Measurements from ENCODE around the gene ABCB6.
A peak's percentile ranks its signal among the peaks of the same experiment; 100 is the strongest.

ABCB6 gene

GRCh38 chr2:219252570-219252899 is 33.8 kb upstream of the ABCB6 start:
- H3K9me3 ChIP-seq (ENCODE audit: control insufficient read depth, insufficient read depth, low read depth, low read length): no peaks in the 10 kb centered on the region
- peaks cover 21% of the 10 kb centered on the region for H3K4me1 ChIP-seq (ENCODE audit: control insufficient read depth, insufficient read depth, low read length)
- H3K27me3 ChIP-seq (ENCODE audit: control insufficient read depth, insufficient read depth, low read length): peaks cover 65% of the 10 kb centered on the region
- peak overlapping the region; percentile 73 for H3K4me3 ChIP-seq (ENCODE audit: low read depth, low read length)
- H3K27ac ChIP-seq (ENCODE audit: low read depth, low read length): no peak overlapping the region
- peak overlapping the region; percentile 1 for H3K9ac ChIP-seq (ENCODE audit: low read length)
- H3K36me3 ChIP-seq (ENCODE audit: control insufficient read depth, insufficient read depth, low read length): peaks cover 17% of the 10 kb centered on the region

GRCh38 chr2:219252084-219252483 is 33.3 kb upstream of the ABCB6 start:
- no peaks in the 10 kb centered on the region for H3K9me3 ChIP-seq (ENCODE audit: control insufficient read depth, insufficient read depth, low read depth, low read length)
- peaks cover 20% of the 10 kb centered on the region for H3K36me3 ChIP-seq (ENCODE audit: control insufficient read depth, insufficient read depth, low read length)
- H3K9ac ChIP-seq (ENCODE audit: low read length): no peak overlapping the region
- 0 out of 2 replicates have a peak overlapping the region, but pooled peaks have one; percentile 73 for H3K4me3 ChIP-seq (ENCODE audit: low read depth, low read length)
- H3K27ac ChIP-seq (ENCODE audit: low read depth, low read length): no peak overlapping the region
- peaks cover 21% of the 10 kb centered on the region for H3K4me1 ChIP-seq (ENCODE audit: control insufficient read depth, insufficient read depth, low read length)
- H3K27me3 ChIP-seq (ENCODE audit: control insufficient read depth, insufficient read depth, low read length): peaks cover 65% of the 10 kb centered on the region

GRCh38 chr2:219251656-219252055 is 32.9 kb upstream of the ABCB6 start:
- no peak overlapping the region for H3K27ac ChIP-seq (ENCODE audit: low read depth, low read length)

GRCh38 chr2:219250049-219250781 is 31.5 kb upstream of the ABCB6 start:
- peaks cover 48% of the 10 kb centered on the region for H3K27me3 ChIP-seq (ENCODE audit: control insufficient read depth, insufficient read depth, low read length)
- no peak overlapping the region for H3K9ac ChIP-seq (ENCODE audit: low read length)
- H3K9me3 ChIP-seq (ENCODE audit: control insufficient read depth, insufficient read depth, low read depth, low read length): no peaks in the 10 kb centered on the region
- H3K4me3 ChIP-seq (ENCODE audit: low read depth, low read length): no peak overlapping the region
- H3K27ac ChIP-seq (ENCODE audit: low read depth, low read length): no peak overlapping the region
- H3K36me3 ChIP-seq (ENCODE audit: control insufficient read depth, insufficient read depth, low read length): peaks cover 26% of the 10 kb centered on the region
- H3K4me1 ChIP-seq (ENCODE audit: control insufficient read depth, insufficient read depth, low read length): peaks cover 23% of the 10 kb centered on the region

More at GRCh38 chr2:219251656-219252055, 32.9 kb upstream of the ABCB6 start:
- peaks cover 62% of the 10 kb centered on the region for H3K27me3 ChIP-seq (ENCODE audit: control insufficient read depth, insufficient read depth, low read length)
- peaks cover 24% of the 10 kb centered on the region for H3K36me3 ChIP-seq (ENCODE audit: control insufficient read depth, insufficient read depth, low read length)
- H3K9me3 ChIP-seq (ENCODE audit: control insufficient read depth, insufficient read depth, low read depth, low read length): no peaks in the 10 kb centered on the region
- no peak overlapping the region for H3K4me3 ChIP-seq (ENCODE audit: low read depth, low read length)
- peaks cover 21% of the 10 kb centered on the region for H3K4me1 ChIP-seq (ENCODE audit: control insufficient read depth, insufficient read depth, low read length)
- H3K9ac ChIP-seq (ENCODE audit: low read length): no peak overlapping the region

- no peak overlapping the region for H3K27ac ChIP-seq (ENCODE audit: low read depth, low read length)
- H3K27me3 ChIP-seq (ENCODE audit: control insufficient read depth, insufficient read depth, low read length): peaks cover 40% of the 10 kb centered on the region
- H3K36me3 ChIP-seq (ENCODE audit: control insufficient read depth, insufficient read depth, low read length): peaks cover 26% of the 10 kb centered on the region
- peaks cover 28% of the 10 kb centered on the region for H3K4me1 ChIP-seq (ENCODE audit: control insufficient read depth, insufficient read depth, low read length)
- no peak overlapping the region for H3K4me3 ChIP-seq (ENCODE audit: low read depth, low read length)
- no peaks in the 10 kb centered on the region for H3K9me3 ChIP-seq (ENCODE audit: control insufficient read depth, insufficient read depth, low read depth, low read length)
- no peak overlapping the region for H3K9ac ChIP-seq (ENCODE audit: low read length)
Observed at GRCh38 chr2:219249203-219249980, 30.6 kb upstream of the ABCB6 start.

- Histone ChIP-seq H3K4me3 (ENCODE audit: low read depth, low read length) (no peak overlapping the region), H3K27ac (ENCODE audit: low read depth, low read length) (no peak overlapping the region), H3K4me1 (ENCODE audit: control insufficient read depth, insufficient read depth, low read length) (peaks cover 28% of the 10 kb centered on the region), H3K9me3 (ENCODE audit: control insufficient read depth, insufficient read depth, low read depth, low read length) (no peaks in the 10 kb centered on the region), H3K9ac (ENCODE audit: low read length) (no peak overlapping the region), H3K36me3 (ENCODE audit: control insufficient read depth, insufficient read depth, low read length) (peaks cover 26% of the 10 kb centered on the region), H3K27me3 (ENCODE audit: control insufficient read depth, insufficient read depth, low read length) (peaks cover 34% of the 10 kb centered on the region)
Observed at GRCh38 chr2:219248845-219249202, 30.1 kb upstream of the ABCB6 start.

- Histone ChIP-seq H3K36me3 (ENCODE audit: control insufficient read depth, insufficient read depth, low read length) (peaks cover 26% of the 10 kb centered on the region), H3K4me3 (ENCODE audit: low read depth, low read length) (no peak overlapping the region), H3K27me3 (ENCODE audit: control insufficient read depth, insufficient read depth, low read length) (peaks cover 25% of the 10 kb centered on the region), H3K9ac (ENCODE audit: low read length) (no peak overlapping the region), H3K9me3 (ENCODE audit: control insufficient read depth, insufficient read depth, low read depth, low read length) (no peaks in the 10 kb centered on the region), H3K4me1 (ENCODE audit: control insufficient read depth, insufficient read depth, low read length) (peaks cover 28% of the 10 kb centered on the region), H3K27ac (ENCODE audit: low read depth, low read length) (no peak overlapping the region)
Observed at GRCh38 chr2:219247678-219248642, 29.2 kb upstream of the ABCB6 start.

- no peak overlapping the region for H3K4me3 ChIP-seq (ENCODE audit: low read depth, low read length)
- H3K27me3 ChIP-seq (ENCODE audit: control insufficient read depth, insufficient read depth, low read length): peaks cover 11% of the 10 kb centered on the region
- peaks cover 26% of the 10 kb centered on the region for H3K36me3 ChIP-seq (ENCODE audit: control insufficient read depth, insufficient read depth, low read length)
- H3K9me3 ChIP-seq (ENCODE audit: control insufficient read depth, insufficient read depth, low read depth, low read length): no peaks in the 10 kb centered on the region
- H3K9ac ChIP-seq (ENCODE audit: low read length): no peak overlapping the region
- H3K4me1 ChIP-seq (ENCODE audit: control insufficient read depth, insufficient read depth, low read length): peaks cover 16% of the 10 kb centered on the region
- no peak overlapping the region for H3K27ac ChIP-seq (ENCODE audit: low read depth, low read length)
Observed at GRCh38 chr2:219246559-219246958, 27.8 kb upstream of the ABCB6 start.

GRCh38 chr2:219245899-219246230 is 27.1 kb upstream of the ABCB6 start:
- peaks cover 16% of the 10 kb centered on the region for H3K4me1 ChIP-seq (ENCODE audit: control insufficient read depth, insufficient read depth, low read length)
- H3K9me3 ChIP-seq (ENCODE audit: control insufficient read depth, insufficient read depth, low read depth, low read length): no peaks in the 10 kb centered on the region
- H3K36me3 ChIP-seq (ENCODE audit: control insufficient read depth, insufficient read depth, low read length): peaks cover 26% of the 10 kb centered on the region
- H3K9ac ChIP-seq (ENCODE audit: low read length): peak overlapping the region; percentile 86
- peak overlapping the region; percentile 83 for H3K4me3 ChIP-seq (ENCODE audit: low read depth, low read length)
- H3K27ac ChIP-seq (ENCODE audit: low read depth, low read length): peak overlapping the region; percentile 68; the same call in 1 of the 2 replicates
- H3K27me3 ChIP-seq (ENCODE audit: control insufficient read depth, insufficient read depth, low read length): peaks cover 4% of the 10 kb centered on the region; the same call in 1 of the 2 replicates

GRCh38 chr2:219245148-219245898 is 26.6 kb upstream of the ABCB6 start, which contains the start of the genes GLB1L and STK16:
TSS of gene GLB1L (minus strand) at chr2:219245444. CDS start at chr2:219243573, 1,871 bp downstream.
TSS of gene STK16 (plus strand) at chr2:219245479. CDS start at chr2:219246000, 521 bp downstream.
- H3K27ac ChIP-seq (ENCODE audit: low read depth, low read length): peak within 1 kb of the TSS; percentile 68
- H3K9me3 ChIP-seq (ENCODE audit: control insufficient read depth, insufficient read depth, low read depth, low read length): no peaks in the 10 kb centered on the region
- peaks cover 21% of the 10 kb centered on the region for H3K36me3 ChIP-seq (ENCODE audit: control insufficient read depth, insufficient read depth, low read length)
- peak within 1 kb of the TSS; percentile 86 for H3K9ac ChIP-seq (ENCODE audit: low read length)
- H3K4me3 ChIP-seq (ENCODE audit: low read depth, low read length): peak within 1 kb of the TSS; percentile 83
- H3K27me3 ChIP-seq (ENCODE audit: control insufficient read depth, insufficient read depth, low read length): peaks cover under 1% of the 10 kb centered on the region; the same call in 1 of the 2 replicates
- peaks cover 16% of the 10 kb centered on the region for H3K4me1 ChIP-seq (ENCODE audit: control insufficient read depth, insufficient read depth, low read length)

Data from HUES6 (cell line).